Measurements from ENCODE around the gene VEPH1. TPM values are rescaled to one million over a fixed set of nuclear protein-coding genes. Genes with fewer than 3 reads are reported as not detected.

The VEPH1 gene
- total RNA-seq, 6 experiments from 2014 or later: 0.51 to 1.4 (median 0.93) TPM

- intact Hi-C loops (cut with DNase I): no loop called here
- H3K9me3 ChIP-seq: no peaks in the 10 kb centered on the region
- TF ChIP-seq CTCF (IDR thresholded peaks at IDR 0.05) (no peak), POLR2A (IDR thresholded peaks at IDR 0.05) (no peak)
- whole genome bisulfite sequencing (ENCODE audit: insufficient coverage, low coverage, low lambda C conversion rate, missing lambda C conversion rate): 2% methylated on average over 24 of the region's 24 CpGs
- H3K4me1 ChIP-seq: no peaks in the 10 kb centered on the region
- ATAC-seq: peak; percentile 84 to 96 (median 91)
- H3K36me3 ChIP-seq: no peaks in the 10 kb centered on the region
- H3K4me3 ChIP-seq: peak overlapping the region in 2 of 3 donors; percentile 7 to 29
- DNase-seq: peak; percentile 47 to 67 (median 59)
- no peak overlapping the region for H3K27ac ChIP-seq
- no peaks in the 10 kb centered on the region for H3K27me3 ChIP-seq
These were observed 3.8 kb downstream of the VEPH1 start for GRCh38 chr3:157499342-157499963.

GRCh38 chr3:157498371-157498770, 4.8 kb downstream of the VEPH1 start:
- ATAC-seq (no peak), DNase-seq (no peak)
- Histone ChIP-seq H3K27me3 (no peaks in the 10 kb centered on the region), H3K27ac (no peak overlapping the region), H3K36me3 (no peaks in the 10 kb centered on the region), H3K9me3 (no peaks in the 10 kb centered on the region), H3K4me1 (no peaks in the 10 kb centered on the region), H3K4me3 (no peak overlapping the region)
- intact Hi-C loops (cut with DNase I): no loop called here
- TF ChIP-seq POLR2A (IDR thresholded peaks at IDR 0.05) (no peak), CTCF (IDR thresholded peaks at IDR 0.05) (no peak)

GRCh38 chr3:157495846-157496245, 7.4 kb downstream of the VEPH1 start:
- intact Hi-C loops (cut with DNase I): no loop called here
- no peaks in the 10 kb centered on the region for H3K4me1 ChIP-seq
- no peaks in the 10 kb centered on the region for H3K36me3 ChIP-seq
- no peak overlapping the region for H3K27ac ChIP-seq
- no peak overlapping the region for H3K4me3 ChIP-seq
- ATAC-seq: no peak
- TF ChIP-seq POLR2A (IDR thresholded peaks at IDR 0.05) (no peak), CTCF (IDR thresholded peaks at IDR 0.05) (no peak)
- no peaks in the 10 kb centered on the region for H3K27me3 ChIP-seq
- DNase-seq: no peak
- 48% methylated on average over 3 of the region's 3 CpGs for WGBS (ENCODE audit: insufficient coverage, low coverage, low lambda C conversion rate, missing lambda C conversion rate)
- no peaks in the 10 kb centered on the region for H3K9me3 ChIP-seq

- no peak overlapping the region for H3K4me3 ChIP-seq
- H3K4me1 ChIP-seq: no peaks in the 10 kb centered on the region
- no peaks in the 10 kb centered on the region for H3K9me3 ChIP-seq
- ATAC-seq (no peak), DNase-seq (no peak)
- no peak overlapping the region for H3K27ac ChIP-seq
- no peaks in the 10 kb centered on the region for H3K36me3 ChIP-seq
- H3K27me3 ChIP-seq: no peaks in the 10 kb centered on the region
- TF ChIP-seq POLR2A (IDR thresholded peaks at IDR 0.05) (no peak), CTCF (IDR thresholded peaks at IDR 0.05) (no peak)
- 53% methylated on average over 3 of the region's 3 CpGs for WGBS (ENCODE audit: insufficient coverage, low coverage, low lambda C conversion rate, missing lambda C conversion rate)
- intact Hi-C loops (cut with DNase I): no loop called here
These were observed 8.5 kb downstream of the VEPH1 start for GRCh38 chr3:157494581-157495281.
